GM20431 (cell line): ENCODE data around the gene KCNJ1.

Source experiments
- in situ Hi-C: fragments of 300-500 bp; cut with MseI, MboI; formaldehyde crosslinking; loops from one replicate; pipeline ENCODE4 v1.15.0; 2020; ENCODE audit warnings: low sequenced_read_pairs; ENCODE audit not compliant: unreplicated experiment

KCNJ1 gene

GRCh38 chr11:128867277-128867676 is at the start of gene KCNJ1:
KCNJ1 (minus strand) TSS chr11:128867296; CDS start chr11:128840243, 27,053 bp downstream.
- in situ Hi-C loops, result no loop called here

GRCh38 chr11:128916681-128917080 is 49.6 kb upstream of the KCNJ1 start:
- in situ Hi-C loops, result no loop called here

DNA sequence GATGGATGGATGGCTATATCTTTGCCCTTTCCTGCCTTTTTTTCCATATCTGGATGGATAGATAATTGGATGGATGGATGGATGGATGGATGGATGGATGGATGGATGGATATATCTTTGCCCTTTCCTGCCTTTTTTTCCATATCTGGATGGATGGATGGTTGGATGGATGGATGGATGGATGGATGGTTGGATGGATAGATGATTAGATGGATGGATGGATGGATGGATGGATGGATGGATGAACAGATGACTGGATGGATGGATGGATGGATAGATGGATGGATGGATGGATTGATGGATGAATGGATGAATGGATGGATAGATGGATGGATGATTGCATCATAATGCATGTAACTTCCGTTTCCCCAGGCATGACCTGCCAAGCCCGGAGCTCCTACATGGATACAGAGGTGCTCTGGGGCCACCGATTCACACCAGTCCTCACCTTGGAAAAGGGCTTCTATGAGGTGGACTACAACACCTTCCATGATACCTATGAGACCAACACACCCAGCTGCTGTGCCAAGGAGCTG is 49.0 kb upstream of the KCNJ1 start:
- in situ Hi-C loops, result no loop called here

GRCh38 chr11:128915149-128915521 is 48.0 kb upstream of the KCNJ1 start:
- in situ Hi-C loops, result no loop called here

GRCh38 chr11:128914216-128915148 is 47.4 kb upstream of the KCNJ1 start:
- in situ Hi-C loops, result no loop called here

- in situ Hi-C loops, result no loop called here
Measured at GRCh38 chr11:128913806-128914205, 46.7 kb upstream of the KCNJ1 start.

- in situ Hi-C loops, result no loop called here
Measured at GRCh38 chr11:128911701-128912100, 44.6 kb upstream of the KCNJ1 start.

DNA sequence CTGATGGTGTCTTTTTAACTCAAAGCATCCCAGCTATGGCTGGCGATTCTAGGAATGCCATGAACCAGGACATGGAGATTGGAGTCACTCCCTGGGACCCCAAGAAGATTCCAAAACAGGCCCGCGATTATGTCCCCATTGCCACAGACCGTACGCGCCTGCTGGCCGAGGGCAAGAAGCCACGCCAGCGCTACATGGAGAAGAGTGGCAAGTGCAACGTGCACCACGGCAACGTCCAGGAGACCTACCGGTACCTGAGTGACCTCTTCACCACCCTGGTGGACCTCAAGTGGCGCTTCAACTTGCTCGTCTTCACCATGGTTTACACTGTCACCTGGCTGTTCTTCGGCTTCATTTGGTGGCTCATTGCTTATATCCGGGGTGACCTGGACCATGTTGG is 44.1 kb upstream of the KCNJ1 start:
- in situ Hi-C loops, result no loop called here

DNA sequence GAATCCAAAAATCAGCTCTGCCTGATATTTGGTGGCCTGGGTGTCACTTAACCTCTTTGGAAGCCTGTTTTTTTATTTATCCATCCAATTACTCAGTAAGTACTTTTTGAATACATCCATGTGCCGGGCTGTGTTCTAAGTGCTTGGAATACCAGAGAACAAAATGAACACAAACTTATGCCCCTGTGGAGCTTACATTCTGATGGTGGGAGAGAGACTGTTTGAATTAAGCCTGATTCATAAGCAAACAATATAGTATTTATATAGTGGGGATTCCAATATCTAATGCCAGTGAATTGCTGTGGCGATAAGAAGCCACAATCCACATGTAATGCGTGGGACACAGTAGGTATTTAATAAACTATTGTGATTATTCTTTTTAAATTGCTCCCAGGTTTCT is 43.5 kb upstream of the KCNJ1 start:
- in situ Hi-C loops, result no loop called here

- in situ Hi-C loops, result no loop called here
Measured at GRCh38 chr11:128909438-128910125, 42.5 kb upstream of the KCNJ1 start.

- in situ Hi-C loops, result no loop called here
Measured at GRCh38 chr11:128908391-128909246, 41.5 kb upstream of the KCNJ1 start.

DNA sequence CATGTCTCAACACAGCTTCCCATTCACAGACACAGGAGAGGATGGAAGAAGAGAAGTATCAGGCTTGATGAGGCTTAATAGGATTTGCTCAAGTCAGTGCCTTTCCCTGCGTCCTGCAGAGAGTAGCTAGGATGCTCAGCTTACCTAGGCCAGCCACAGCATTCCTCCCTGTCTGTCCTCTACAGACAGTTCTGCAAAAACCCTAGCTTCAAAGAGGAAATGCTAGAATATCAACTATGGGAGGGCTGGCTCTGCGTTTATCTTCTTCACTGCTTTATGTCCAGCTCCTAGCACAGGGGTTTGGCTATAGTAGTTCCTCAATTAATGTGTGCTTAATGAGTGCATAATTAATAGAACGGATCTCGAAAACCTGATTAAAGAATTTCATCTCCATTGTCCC is 40.5 kb upstream of the KCNJ1 start:
- in situ Hi-C loops, result no loop called here

DNA sequence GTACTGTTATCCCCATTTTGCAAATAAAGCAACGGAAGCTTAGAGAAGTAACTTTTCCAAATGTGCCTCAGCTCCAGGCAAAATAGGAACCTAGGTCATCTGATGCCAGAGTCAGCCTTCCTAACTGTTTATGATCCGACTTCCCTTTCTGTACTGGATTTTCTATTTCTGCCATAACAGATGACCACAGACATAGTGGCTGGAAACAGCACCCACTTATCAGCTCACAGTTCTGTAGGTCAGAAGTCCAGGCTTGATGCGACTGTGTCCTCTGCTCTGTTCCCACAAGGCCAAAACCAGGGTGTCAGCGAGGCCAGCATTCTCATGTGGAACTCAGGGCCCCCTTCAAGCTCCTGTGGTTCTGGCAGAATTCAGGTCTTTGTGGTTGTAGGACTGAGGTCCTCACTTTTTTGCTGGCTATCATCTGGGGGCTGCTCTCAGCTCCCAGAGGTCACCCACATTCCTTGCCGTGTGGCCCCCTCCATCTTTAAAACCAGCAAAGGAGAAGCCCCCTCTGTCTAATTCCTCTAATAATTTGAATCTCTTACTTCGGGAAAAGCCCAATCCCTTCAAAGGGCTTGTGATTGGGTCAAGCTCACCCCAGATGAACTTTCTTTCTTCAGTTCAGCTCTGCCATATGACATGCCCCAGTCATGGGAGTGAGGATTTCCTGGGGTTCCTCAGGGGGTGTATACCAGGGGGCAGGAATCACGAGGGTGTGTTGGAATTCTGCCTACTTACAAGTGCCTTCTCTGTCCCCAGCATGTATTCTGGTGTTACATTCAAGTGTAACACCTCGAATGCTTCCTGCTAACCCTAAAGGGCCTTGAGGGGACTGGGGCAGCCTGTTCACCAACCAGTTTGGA is 39.3 kb upstream of the KCNJ1 start:
- in situ Hi-C loops, result no loop called here

DNA sequence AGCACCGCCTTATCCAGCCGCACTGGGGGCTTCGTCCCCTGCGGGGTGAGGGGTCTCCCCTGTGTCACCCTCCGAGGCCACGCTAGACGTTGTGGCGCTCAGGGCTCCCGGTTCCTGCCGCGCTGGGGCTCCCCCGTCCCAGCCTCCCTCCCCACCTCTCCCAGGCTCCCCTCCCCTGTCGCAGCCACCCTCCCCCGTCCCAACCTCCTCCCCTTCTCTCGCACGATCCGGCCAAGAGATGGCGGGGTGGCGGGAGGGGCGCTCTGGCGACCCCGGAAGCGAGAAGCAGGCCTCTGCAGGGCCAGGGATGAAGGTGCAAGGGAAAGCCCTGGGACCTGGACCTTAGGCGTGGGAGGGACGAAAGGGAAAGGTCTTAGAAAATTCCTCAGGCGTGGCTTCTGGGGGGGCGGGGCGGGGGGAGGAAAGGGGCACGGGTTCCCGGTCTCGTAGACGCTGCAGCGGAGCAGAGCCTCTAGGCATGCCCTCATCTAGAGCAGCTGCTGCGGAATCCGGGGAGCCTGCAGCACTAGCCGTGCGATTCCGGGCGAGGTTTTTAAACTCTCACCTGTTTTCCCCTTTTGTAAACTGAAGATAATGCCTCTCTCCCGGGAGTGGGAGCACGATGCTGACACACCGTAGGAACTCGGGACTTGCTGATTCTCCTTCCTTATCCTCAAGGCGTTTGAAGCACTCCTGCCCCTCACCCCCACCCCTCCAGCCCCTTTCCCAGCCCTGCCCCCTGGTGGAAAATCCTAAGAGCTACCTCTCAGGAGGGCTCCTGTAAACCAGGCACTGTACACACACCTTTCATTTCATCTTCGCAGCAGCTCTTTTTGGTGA is 38.5 kb upstream of the KCNJ1 start:
- in situ Hi-C loops, result no loop called here

DNA sequence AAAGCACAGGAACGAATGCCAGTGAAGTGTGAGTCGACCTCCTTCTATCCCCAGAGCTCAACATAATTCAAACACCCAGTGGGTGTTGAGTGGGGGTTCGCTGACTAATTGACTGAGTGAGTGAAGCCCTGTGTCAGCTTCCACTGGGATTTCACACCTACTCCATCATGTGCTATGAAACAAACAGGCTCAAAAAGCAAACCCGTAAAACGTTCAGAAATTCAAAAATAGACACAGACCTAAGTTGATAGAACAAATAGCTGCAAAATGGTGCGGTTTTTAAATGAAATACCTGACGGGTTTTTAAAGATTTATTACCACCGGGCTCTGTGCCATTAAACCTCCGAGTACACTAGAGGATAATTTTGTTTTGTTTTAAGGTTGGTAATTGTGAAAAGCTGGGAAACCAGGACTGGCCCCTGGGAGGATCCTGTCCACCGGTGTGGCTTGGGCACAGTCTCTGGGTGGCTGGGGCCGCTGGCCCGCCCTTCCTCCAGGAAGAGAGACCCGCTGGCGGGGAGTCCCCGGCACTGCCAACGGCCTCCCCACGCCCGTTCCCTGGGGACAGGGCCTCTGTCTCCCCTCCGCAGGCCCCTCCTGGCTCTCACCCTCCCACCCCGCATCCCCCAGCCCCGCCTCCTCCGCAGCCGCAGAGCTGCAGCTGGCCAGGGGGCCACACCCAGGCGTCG is 37.7 kb upstream of the KCNJ1 start:
- in situ Hi-C loops, result no loop called here

DNA sequence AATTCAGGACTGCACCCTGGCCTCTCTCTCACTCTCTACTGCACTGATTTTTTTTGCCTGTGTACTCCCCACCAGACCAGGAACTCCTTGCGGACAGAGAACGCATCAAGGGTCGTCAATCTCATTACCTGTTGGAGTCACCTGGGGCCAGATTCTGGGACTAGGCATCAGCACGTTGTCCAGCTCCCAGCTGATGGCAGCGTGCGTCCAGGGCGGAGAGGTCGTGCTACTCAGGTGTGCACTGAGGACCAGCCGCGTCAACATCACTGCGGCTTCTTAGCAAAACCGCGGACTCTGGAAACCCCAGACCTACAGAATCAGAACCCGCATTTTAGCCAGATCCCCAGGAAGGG is 37.2 kb upstream of the KCNJ1 start:
- in situ Hi-C loops, result no loop called here

DNA sequence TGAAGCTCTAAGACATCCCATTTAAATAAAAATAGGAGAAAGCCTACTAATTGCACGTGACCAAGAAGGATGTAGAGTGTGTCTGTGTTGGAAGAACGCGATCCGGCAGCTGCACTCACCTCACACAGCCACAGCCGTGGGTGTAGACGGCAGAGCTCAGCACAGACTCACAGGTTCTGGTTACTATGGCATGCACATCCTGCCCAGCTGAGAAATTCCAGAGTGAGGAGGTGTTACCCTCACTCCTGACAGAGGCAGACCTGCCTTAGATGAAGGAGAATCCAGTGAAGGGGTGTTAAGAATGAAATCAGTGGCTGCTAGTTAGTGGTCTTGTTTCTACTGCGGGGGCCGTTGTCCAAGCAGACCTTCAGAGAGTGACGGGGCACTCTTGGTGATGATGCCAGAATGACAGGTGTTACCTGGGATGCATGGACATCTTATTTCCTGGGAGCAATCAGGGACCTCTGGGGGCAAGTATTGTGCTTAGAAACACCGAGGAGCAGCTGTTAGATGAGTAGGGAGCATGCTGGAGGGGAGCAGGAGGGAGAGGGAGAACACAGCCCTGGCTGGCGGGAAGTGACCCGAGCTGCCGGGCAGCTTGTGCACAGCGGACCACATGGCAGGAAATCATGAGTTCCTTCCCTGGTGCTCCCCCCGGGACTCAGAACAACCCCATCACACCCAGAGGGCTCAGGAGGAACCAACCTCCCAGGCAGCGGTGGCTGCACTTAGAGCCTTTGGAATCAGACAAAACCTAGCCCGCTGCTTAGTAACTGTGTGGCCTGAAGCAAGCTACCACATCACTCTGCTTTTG is 36.4 kb upstream of the KCNJ1 start:
- in situ Hi-C loops, result no loop called here
